ENCODE results near the gene DPYSL3.

The DPYSL3 gene

DNA sequence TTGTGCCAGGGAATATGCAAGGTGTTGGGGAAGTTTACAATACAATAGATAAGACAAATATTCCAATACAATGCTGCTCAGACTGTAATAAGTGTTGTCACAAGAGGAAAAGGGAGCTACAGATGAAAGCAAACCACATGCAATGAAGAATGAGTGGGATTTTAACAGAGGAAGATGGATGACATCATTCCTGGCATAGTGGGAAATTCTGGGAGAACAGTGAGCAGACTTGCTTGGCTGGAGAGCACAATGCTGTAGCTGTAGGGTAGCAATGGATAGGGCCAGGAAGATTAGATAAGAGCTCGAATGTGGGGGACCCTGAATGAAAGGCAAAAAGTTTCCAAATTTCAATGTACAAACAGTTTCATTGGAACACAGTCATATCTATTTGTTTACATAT is 9.5 kb upstream of the DPYSL3 start:
- TF ChIP-seq, protein P1, sequence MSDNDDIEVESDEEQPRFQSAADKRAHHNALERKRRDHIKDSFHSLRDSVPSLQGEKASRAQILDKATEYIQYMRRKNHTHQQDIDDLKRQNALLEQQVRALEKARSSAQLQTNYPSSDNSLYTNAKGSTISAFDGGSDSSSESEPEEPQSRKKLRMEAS (IDR thresholded peaks at IDR 0.05; ENCODE audit: low read depth, low read length): no peak
- TF ChIP-seq, protein P2, sequence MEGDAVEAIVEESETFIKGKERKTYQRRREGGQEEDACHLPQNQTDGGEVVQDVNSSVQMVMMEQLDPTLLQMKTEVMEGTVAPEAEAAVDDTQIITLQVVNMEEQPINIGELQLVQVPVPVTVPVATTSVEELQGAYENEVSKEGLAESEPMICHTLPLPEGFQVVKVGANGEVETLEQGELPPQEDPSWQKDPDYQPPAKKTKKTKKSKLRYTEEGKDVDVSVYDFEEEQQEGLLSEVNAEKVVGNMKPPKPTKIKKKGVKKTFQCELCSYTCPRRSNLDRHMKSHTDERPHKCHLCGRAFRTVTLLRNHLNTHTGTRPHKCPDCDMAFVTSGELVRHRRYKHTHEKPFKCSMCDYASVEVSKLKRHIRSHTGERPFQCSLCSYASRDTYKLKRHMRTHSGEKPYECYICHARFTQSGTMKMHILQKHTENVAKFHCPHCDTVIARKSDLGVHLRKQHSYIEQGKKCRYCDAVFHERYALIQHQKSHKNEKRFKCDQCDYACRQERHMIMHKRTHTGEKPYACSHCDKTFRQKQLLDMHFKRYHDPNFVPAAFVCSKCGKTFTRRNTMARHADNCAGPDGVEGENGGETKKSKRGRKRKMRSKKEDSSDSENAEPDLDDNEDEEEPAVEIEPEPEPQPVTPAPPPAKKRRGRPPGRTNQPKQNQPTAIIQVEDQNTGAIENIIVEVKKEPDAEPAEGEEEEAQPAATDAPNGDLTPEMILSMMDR (IDR thresholded peaks at IDR 0.05; ENCODE audit: low read depth, low read length): no peak
- TF ChIP-seq POLR2A (IDR thresholded peaks at IDR 0.05; ENCODE audit: extremely low read depth, insufficient read length) (no peak), MYC (IDR thresholded peaks at IDR 0.05; ENCODE audit: low read depth, low read length) (no peak)
- no peak overlapping the region for H3K4me3 ChIP-seq (ENCODE audit: low read depth, low read length)
- no peak for DNase-seq (ENCODE audit: low read depth)

DNA sequence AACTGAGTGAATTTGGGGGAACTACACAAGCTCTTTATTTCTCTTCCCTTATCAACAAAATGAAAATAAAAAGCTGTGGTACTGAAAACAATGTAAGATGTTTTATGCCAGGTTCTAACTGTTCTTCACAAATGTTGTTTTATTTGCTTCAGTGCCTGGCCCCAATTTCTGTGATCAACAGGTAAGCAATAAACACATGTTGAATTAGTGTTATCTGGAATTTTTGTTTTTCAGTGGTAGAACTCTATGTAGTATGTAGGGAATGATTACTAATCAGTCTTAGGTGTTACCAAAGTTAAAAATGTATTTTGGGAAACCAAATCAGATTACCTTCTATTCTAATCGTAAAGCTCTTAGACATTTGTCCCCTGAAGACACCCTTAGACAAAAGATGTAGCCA is 7.5 kb upstream of the DPYSL3 start:
- DNase-seq (ENCODE audit: low read depth): no peak

DNA sequence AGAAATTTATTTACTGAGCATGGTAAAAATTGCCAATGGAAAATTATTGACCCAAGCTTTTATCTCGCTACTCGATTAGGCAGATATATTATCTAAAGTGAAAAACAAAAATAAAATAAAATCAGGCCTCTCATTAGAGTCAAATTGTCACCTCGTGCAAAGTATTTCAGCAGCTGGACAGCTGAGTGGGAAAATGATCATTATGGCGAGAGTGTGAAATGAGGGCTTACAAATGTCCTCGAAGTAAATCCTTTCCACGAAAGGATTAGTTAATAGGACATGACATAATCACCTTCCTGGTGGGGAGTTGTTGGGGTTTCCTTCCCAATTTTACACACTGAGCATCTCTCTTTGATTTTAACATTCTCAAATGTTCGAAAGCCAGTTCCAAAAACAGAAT is 5.4 kb upstream of the DPYSL3 start:
- TF ChIP-seq, protein P2 (IDR thresholded peaks at IDR 0.05; ENCODE audit: low read depth, low read length): no peak
- TF ChIP-seq MYC (IDR thresholded peaks at IDR 0.05; ENCODE audit: low read depth, low read length): no peak
- TF ChIP-seq POLR2A (IDR thresholded peaks at IDR 0.05; ENCODE audit: extremely low read depth, insufficient read length): no peak
- TF ChIP-seq, protein P1 (IDR thresholded peaks at IDR 0.05; ENCODE audit: low read depth, low read length): no peak
- no peak overlapping the region for H3K4me3 ChIP-seq (ENCODE audit: low read depth, low read length)
- DNase-seq (ENCODE audit: low read depth): no peak

More for the DNA sequence above, 7.5 kb upstream of the DPYSL3 start:
- H3K4me3 ChIP-seq (ENCODE audit: low read depth, low read length): no peak overlapping the region
- TF ChIP-seq MYC (IDR thresholded peaks at IDR 0.05; ENCODE audit: low read depth, low read length) (no peak), POLR2A (IDR thresholded peaks at IDR 0.05; ENCODE audit: extremely low read depth, insufficient read length) (no peak)
- TF ChIP-seq, protein P1 (IDR thresholded peaks at IDR 0.05; ENCODE audit: low read depth, low read length): no peak
- TF ChIP-seq, protein P2 (IDR thresholded peaks at IDR 0.05; ENCODE audit: low read depth, low read length): no peak

DNA sequence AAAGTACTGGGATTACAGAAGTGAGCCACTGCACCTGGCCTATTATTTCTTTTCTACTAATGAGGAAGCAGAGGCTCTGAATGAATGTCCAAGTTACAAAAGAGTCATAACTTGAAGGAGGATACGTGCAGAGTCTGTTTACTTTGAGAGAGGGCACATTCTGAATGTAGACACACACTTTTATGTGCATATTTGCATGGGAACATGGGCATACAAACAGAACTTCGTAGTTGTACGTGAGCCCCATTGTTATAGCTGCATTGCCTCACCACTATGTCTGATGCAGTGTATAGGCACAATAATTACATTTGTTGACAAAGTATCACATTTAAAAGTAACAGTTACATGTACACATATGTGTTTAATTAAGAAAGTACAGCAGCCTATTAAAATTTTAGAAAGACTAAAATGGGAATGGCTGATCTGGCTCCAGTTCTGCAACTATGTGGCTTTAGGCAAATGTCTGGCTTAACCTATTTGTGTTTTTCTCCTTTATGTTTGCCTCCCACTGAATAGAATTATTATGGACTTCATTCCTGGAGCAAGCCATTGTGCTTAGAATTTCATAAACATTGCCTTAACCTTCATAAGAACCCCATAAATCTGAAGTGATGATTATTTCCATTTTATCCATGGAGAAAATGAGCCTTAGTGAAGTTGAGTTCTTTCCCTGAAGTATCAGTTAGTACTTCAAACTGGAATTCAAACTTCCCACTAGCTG is 3.0 kb upstream of the DPYSL3 start:
- H3K4me3 ChIP-seq (ENCODE audit: low read depth, low read length): no peak overlapping the region
- DNase-seq (ENCODE audit: low read depth): no peak
- TF ChIP-seq MYC (IDR thresholded peaks at IDR 0.05; ENCODE audit: low read depth, low read length): no peak
- TF ChIP-seq POLR2A (IDR thresholded peaks at IDR 0.05; ENCODE audit: extremely low read depth, insufficient read length): no peak
- TF ChIP-seq, protein P2 (IDR thresholded peaks at IDR 0.05; ENCODE audit: low read depth, low read length): no peak
- TF ChIP-seq, protein P1 (IDR thresholded peaks at IDR 0.05; ENCODE audit: low read depth, low read length): no peak

DNA sequence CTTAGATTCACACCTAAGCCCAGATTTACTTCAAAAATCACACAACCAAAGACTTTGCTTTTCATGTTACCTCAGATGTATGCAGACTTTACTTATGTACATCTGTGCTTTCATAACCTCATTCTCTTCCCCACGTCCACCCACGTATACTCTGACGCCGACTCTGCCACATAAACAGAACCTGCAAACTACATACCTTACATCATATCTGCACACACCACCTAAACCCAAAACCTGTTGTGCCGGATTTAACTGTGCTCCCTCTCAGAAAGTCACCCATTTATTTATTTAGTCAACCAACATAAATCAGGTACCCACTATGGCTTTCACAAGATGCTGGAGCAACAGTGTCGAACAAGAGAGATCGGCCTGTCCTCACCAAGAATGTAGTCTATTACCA is 1.0 kb upstream of the DPYSL3 start:
- H3K4me3 ChIP-seq (ENCODE audit: low read depth, low read length): no peak overlapping the region
- no peak for TF ChIP-seq POLR2A (IDR thresholded peaks at IDR 0.05; ENCODE audit: extremely low read depth, insufficient read length)
- DNase-seq (ENCODE audit: low read depth): no peak

DNA sequence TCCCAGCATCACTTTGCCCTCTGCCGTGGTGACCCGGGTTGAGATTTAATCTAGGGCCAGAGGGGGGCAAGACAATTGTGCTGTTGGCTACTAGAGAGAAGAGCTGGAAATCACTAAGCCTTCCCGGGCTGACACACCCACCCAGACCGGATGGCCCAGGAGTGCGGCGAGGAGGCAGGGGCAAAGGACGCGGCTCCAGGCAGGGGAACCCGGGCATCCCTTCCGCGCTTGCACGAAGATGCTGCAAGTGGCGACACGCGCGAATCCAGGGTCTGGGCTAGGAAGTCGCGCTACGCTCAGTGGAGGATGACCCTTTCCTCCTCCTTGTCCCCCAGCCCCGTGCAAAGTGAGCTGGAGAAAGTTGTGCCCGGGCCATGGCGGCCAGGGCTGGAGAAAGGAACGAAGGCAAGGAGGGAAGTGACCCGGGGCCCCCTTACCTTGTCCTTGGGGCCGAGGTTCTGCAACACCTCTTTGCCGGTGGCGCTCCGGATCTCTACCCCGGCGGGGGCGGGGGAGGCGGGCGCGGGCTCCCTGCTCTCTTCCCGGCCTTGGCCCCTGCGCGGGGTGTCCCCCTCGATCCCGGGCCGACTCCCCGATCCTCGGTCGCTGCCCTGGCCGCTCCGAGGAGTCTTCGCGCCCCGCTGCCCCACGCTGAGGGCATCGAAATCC is 693 bp downstream of the DPYSL3 start:
- no peak overlapping the region for H3K4me3 ChIP-seq (ENCODE audit: low read depth, low read length)
- DNase-seq (ENCODE audit: low read depth): no peak
- TF ChIP-seq, protein P1 (IDR thresholded peaks at IDR 0.05; ENCODE audit: low read depth, low read length): no peak
- no peak for TF ChIP-seq MYC (IDR thresholded peaks at IDR 0.05; ENCODE audit: low read depth, low read length)
- TF ChIP-seq, protein P2 (IDR thresholded peaks at IDR 0.05; ENCODE audit: low read depth, low read length): no peak
- TF ChIP-seq POLR2A (IDR thresholded peaks at IDR 0.05; ENCODE audit: extremely low read depth, insufficient read length): no peak

Measured in NB4 (cell line).